HEK293 (cell line): ENCODE results near the gene VEPH1.

Experiments
- MYNN ChIP-seq: fragments of 450-650 bp; formaldehyde crosslinking; IDR thresholded peaks from 2 replicates; pipeline ENCODE4 v1.5.1; 2016; ENCODE audit warnings: missing biosample characterization, missing genetic modification characterization, borderline replicate concordance
- REST ChIP-seq: fragments of 450-650 bp; formaldehyde crosslinking; IDR thresholded peaks from 2 replicates; pipeline ENCODE4 v1.5.1; 2016; ENCODE audit warnings: missing biosample characterization, missing genetic modification characterization
- SP2 ChIP-seq: fragments of 450-650 bp; formaldehyde crosslinking; IDR thresholded peaks from 2 replicates; pipeline ENCODE4 v1.5.1; 2016; ENCODE audit warnings: missing biosample characterization, missing genetic modification characterization
- ZBTB1 ChIP-seq: fragments of 450-650 bp; formaldehyde crosslinking; IDR thresholded peaks from 2 replicates; pipeline ENCODE4 v1.5.1; 2016; ENCODE audit warnings: missing biosample characterization, missing genetic modification characterization
- ZNF239 ChIP-seq: fragments of 450-650 bp; formaldehyde crosslinking; IDR thresholded peaks from 2 replicates; pipeline ENCODE4 v1.5.1; 2016; ENCODE audit warnings: missing biosample characterization, missing genetic modification characterization
- ZNF311 ChIP-seq: fragments of 450-650 bp; formaldehyde crosslinking; IDR thresholded peaks from 2 replicates; pipeline ENCODE4 v1.5.1; 2017; ENCODE audit warnings: missing biosample characterization, missing genetic modification characterization, borderline replicate concordance
- ZNF629 ChIP-seq: fragments of 450-650 bp; formaldehyde crosslinking; IDR thresholded peaks from 2 replicates; pipeline ENCODE4 v1.5.1; 2017; ENCODE audit warnings: missing biosample characterization, missing genetic modification characterization
- ZNF645 ChIP-seq: fragments of 450-650 bp; formaldehyde crosslinking; IDR thresholded peaks from 2 replicates; pipeline ENCODE4; 2016; ENCODE audit warnings: missing biosample characterization, missing genetic modification characterization
- ZNF660 ChIP-seq: fragments of 450-650 bp; IDR thresholded peaks from 2 replicates; pipeline ENCODE4 v1.5.1; 2018; ENCODE audit warnings: missing biosample characterization, mild to moderate bottlenecking, missing genetic modification characterization
- ZSCAN23 ChIP-seq: fragments of 450-650 bp; formaldehyde crosslinking; IDR thresholded peaks from 2 replicates; pipeline ENCODE4 v1.5.1; 2016; ENCODE audit warnings: missing biosample characterization, missing genetic modification characterization
- TF ChIP-seq, protein P1 (sequence below): fragments of 450-650 bp; formaldehyde crosslinking; IDR thresholded peaks from 2 replicates; pipeline ENCODE4 v1.5.1; 2016; ENCODE audit warnings: missing biosample characterization, missing genetic modification characterization

DNA sequence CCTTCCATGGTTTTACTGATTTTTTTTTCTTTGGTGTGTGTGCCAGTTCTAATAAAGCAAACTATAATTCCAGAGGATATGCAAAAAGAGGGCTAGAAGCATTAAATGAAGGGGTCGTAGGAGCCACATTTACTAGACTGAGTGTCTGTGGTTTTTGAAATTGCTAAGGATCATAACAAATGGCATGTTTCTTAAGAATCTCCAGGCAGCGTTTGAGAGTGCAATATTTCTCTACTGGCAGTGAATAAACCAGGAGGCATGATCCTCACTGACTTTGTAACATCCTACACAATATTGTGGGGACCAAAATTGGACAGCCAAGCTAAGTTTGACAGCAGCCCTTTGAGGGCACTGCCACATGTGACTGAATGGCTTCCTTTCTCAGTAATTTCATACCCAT, 227.4 kb downstream of the VEPH1 start:
- no peak for TF ChIP-seq REST (tag by site-specific recombination)
- TF ChIP-seq, protein P1, sequence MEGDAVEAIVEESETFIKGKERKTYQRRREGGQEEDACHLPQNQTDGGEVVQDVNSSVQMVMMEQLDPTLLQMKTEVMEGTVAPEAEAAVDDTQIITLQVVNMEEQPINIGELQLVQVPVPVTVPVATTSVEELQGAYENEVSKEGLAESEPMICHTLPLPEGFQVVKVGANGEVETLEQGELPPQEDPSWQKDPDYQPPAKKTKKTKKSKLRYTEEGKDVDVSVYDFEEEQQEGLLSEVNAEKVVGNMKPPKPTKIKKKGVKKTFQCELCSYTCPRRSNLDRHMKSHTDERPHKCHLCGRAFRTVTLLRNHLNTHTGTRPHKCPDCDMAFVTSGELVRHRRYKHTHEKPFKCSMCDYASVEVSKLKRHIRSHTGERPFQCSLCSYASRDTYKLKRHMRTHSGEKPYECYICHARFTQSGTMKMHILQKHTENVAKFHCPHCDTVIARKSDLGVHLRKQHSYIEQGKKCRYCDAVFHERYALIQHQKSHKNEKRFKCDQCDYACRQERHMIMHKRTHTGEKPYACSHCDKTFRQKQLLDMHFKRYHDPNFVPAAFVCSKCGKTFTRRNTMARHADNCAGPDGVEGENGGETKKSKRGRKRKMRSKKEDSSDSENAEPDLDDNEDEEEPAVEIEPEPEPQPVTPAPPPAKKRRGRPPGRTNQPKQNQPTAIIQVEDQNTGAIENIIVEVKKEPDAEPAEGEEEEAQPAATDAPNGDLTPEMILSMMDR (tag by site-specific recombination), result no peak
- no peak for TF ChIP-seq ZNF311 (tag by site-specific recombination)
- no peak for TF ChIP-seq ZNF660 (tag by site-specific recombination)
- TF ChIP-seq ZBTB1 (tag by site-specific recombination), result no peak
- TF ChIP-seq SP2 (tag by site-specific recombination), result no peak
- no peak for TF ChIP-seq MYNN (tag by site-specific recombination)
- TF ChIP-seq ZSCAN23, result no peak
- no peak for TF ChIP-seq ZNF629 (tag by site-specific recombination)
- no peak for TF ChIP-seq ZNF239 (tag by site-specific recombination)
- TF ChIP-seq ZNF645 (tag by site-specific recombination), result no peak
